IPS-15b (cell line): ENCODE measurements around the gene IGSF3.
"Not testable (repeated sequence)": the region's sequence is repeated elsewhere in the genome, so short reads cannot be mapped to it uniquely, and the experiment has no call there.

Experiments used
- H3K27me3 ChIP-seq: one replicate; pipeline ENCODE4 v1.6.1; 2013; ENCODE audit warnings: low read length; ENCODE audit not compliant: control insufficient read depth, insufficient read depth
- H3K36me3 ChIP-seq: one replicate; pipeline ENCODE4 v1.6.1; 2013; ENCODE audit warnings: low read length; ENCODE audit not compliant: control insufficient read depth, insufficient read depth
- H3K4me1 ChIP-seq: one replicate; pipeline ENCODE4 v1.6.1; 2013; ENCODE audit warnings: mild to moderate bottlenecking, low read length; ENCODE audit not compliant: control insufficient read depth, insufficient read depth
- H3K4me3 ChIP-seq: one replicate; pipeline ENCODE4 v1.5.1; 2013; ENCODE audit warnings: low read depth, low read length
- H3K9ac ChIP-seq: one replicate; pipeline ENCODE4 v1.6.1; 2013; ENCODE audit warnings: low read depth, mild to moderate bottlenecking, low read length
- H3K9me3 ChIP-seq: one replicate; pipeline ENCODE4 v1.6.1; 2013; ENCODE audit warnings: mild to moderate bottlenecking, low read length; ENCODE audit not compliant: control insufficient read depth, insufficient read depth

The IGSF3 gene

DNA sequence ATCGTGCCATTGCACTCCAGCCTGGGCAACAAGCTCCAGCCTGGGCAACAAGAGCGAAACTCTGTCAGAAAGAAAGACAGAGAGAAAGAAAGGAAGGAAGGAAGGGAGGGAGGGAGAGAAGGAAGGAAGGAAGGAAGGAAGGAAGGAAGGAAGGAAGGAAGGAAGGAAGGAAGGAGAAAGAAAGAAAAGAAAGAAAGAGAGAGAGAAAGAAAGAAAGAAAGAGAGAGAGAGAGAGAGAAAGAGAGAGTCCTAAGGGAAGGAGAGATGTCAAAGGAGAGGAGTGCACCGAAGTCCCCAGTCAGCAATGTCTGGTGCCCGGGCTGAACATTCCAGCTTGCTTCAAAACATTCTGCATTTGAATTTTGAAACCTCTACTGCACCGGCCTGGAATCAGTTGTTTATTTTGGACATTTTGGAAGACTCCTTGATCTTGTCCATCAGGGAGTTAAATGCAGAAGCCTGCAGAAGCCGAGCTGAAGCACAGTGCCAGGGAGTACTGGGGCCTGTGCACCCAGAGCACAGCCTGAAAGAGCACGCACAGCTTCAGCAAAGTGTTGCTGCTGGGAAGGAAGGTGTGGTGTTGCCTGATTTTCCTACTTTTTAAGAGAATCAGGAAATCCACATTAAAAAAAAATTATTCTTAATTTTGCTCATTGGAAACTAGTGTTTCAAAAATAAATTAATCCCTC is 3.7 kb upstream of the IGSF3 start:
- no peaks in the 10 kb centered on the region for H3K9me3 ChIP-seq
- no peak overlapping the region for H3K9ac ChIP-seq
- H3K36me3 ChIP-seq, result no peaks in the 10 kb centered on the region
- H3K4me1 ChIP-seq, result peaks cover 9% of the 10 kb centered on the region
- peaks cover 13% of the 10 kb centered on the region for H3K27me3 ChIP-seq
- no peak overlapping the region for H3K4me3 ChIP-seq

DNA sequence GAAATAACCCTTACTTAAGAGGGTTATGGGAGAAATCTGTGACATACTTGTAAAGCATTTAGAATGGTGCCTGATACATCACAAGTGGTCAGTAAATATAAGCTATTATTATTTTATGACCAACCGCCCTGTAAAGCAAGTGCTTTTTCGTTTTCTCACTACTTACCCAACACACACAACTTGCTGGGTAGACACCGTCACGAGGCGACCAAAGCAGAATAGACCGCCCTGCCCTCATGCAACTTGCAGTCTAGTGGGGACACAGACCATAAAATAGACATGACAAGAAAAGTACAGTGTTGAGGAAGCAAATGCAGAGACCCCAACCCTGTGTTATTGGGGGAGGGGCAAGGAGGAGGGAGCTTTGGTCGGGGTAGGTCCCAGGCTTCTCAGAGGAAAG is 744 bp upstream of the IGSF3 start:
- H3K27me3 ChIP-seq, result peaks cover 27% of the 10 kb centered on the region
- H3K4me1 ChIP-seq, result peaks cover 22% of the 10 kb centered on the region
- no peak overlapping the region for H3K9ac ChIP-seq
- H3K9me3 ChIP-seq, result no peaks in the 10 kb centered on the region
- H3K4me3 ChIP-seq, result peak overlapping the region; percentile 53
- H3K36me3 ChIP-seq, result no peaks in the 10 kb centered on the region

DNA sequence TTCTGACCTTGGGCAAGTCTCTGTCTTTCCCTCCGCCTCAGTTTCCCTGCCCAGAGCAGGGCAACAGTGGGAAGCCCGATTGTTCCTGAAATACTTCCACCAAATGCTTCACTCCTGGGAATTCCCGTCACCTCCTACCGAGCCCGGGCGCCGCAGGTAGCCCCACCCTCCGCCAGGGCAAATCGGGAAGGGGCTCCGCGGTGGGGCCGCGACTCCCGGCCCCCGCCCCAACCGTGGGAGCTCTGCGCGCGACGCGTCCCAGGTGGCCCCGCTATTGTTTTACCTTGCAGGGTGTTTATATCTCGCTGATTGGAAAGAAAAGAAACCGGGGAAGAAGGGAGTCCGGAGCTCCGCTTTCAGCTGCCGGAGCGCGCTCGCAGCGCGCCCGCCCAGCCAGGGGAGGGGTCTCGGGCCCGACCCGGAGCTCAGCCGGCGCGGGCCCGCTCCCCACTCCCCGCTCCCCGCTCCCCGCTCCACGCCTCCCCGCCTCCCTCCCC is 407 bp downstream of the IGSF3 start:
- H3K9ac ChIP-seq, result peak overlapping the region; percentile 4
- H3K4me1 ChIP-seq, result peaks cover 22% of the 10 kb centered on the region
- H3K4me3 ChIP-seq, result peak overlapping the region; percentile 66
- H3K27me3 ChIP-seq, result peaks cover 27% of the 10 kb centered on the region
- no peaks in the 10 kb centered on the region for H3K36me3 ChIP-seq
- H3K9me3 ChIP-seq, result no peaks in the 10 kb centered on the region

DNA sequence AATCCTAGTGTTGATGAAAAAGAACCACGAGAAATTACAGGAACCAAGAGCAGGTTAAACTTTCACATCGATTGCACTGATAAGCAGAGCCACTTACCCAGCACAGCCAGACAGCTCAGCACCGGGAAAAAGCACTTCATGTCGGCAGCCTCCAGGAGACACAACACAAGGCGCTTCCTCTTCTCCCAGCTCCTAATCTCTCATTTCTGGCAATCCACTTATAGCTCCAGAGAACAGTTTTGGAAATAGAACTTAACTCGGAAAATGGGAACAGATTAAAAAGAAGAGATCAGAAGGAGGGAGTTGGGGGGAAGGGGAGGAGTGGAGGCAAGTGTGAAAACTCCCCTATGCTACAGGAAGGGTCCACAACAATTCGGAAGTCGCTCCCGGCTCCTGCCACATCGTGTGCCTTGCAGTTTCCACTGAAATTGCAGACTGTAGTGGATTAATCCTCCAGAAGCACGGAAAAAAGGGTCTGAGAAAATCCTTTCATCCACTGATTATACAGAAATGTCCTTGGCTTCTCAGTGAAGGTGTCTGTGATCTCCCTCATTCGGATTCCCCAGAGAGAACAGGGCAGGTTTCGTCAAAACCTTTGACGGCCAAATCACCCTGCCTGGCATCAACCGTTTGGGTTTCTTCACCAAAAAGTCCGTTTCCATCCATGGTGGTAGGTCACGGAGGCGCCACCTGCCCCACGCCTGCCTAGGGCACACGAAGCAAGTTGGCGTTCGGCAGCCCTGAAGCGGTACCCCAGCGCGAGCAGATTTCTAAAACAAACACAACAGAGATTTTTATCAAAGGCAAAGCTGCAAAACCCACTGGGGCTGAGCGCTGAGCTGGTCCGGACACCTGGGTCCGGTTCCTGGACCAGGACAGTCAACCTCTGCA is 1.1 kb downstream of the IGSF3 start:
- Histone ChIP-seq H3K4me1 (peaks cover 22% of the 10 kb centered on the region), H3K36me3 (no peaks in the 10 kb centered on the region), H3K27me3 (peaks cover 27% of the 10 kb centered on the region), H3K9ac (peak overlapping the region; percentile 4), H3K4me3 (peak overlapping the region; percentile 66), H3K9me3 (no peaks in the 10 kb centered on the region)

DNA sequence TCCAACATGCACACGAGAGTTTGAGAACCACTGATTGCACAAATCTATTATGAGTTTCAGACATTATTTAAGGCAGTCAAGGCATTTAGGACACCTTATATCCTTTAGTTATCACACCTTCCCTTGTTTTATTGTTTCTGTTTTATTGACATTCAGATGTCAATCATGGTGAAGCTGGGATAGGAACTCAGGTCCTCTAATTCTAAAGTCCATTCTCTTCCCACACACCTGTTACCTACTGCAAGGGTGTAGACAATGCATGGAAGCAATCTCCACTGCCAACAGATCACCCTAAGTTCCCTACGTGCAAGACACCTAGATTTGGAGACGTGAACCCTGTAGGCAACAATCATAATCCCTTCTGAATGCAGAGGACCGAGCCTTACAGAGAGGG is 2.6 kb downstream of the IGSF3 start:
- Histone ChIP-seq H3K4me3 (no peak overlapping the region), H3K9ac (no peak overlapping the region), H3K9me3 (no peaks in the 10 kb centered on the region), H3K4me1 (peaks cover 22% of the 10 kb centered on the region), H3K36me3 (no peaks in the 10 kb centered on the region), H3K27me3 (peaks cover 24% of the 10 kb centered on the region)

DNA sequence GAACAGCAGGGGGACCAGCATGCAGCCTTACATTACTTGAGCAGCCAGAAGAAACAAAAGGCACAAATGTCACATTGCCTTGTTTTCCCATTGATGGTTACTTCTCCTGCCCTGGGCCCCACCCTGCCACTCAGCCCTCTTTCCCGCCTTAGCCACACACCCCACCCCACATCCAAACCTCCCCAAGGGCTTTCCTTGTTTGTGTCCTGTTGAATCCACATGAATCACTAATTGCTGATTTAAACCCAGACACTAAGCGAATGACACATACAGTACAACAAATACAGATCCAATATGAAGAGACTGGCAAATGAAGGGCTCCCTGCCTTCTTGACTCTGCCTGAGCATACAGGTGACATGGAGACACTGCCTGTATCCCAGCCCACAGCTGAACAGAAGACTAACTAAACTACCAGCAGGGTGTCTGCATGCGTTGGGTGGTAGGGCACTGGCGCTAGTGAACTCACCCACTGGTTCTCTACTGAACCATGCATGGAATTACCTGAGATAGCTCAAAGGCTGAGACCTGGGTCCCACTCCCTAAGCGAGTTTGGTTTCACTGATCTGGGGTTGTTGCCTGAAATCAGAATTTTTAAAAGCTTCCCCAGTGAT is 3.1 kb downstream of the IGSF3 start:
- Histone ChIP-seq H3K4me1 (peaks cover 22% of the 10 kb centered on the region), H3K9me3 (no peaks in the 10 kb centered on the region), H3K4me3 (no peak overlapping the region), H3K9ac (no peak overlapping the region), H3K27me3 (peaks cover 21% of the 10 kb centered on the region), H3K36me3 (no peaks in the 10 kb centered on the region)

DNA sequence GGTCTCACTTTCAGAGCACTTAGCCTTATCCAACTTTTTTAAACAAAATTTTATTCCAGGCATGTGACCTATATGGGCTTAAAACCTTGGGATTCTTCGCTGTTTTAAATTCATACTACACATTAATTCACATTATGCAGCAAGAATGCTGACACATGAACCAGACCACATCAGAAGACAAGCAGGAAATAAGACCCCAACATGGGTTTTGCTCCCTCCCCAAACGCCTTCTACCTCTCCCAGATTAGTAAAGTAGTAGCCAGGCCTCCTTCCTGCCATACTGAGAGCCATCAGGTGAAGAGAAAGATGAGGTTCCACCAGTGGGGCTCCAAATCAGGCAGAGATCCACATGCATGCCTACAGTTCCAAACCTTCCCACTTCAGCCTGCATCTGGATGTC is 3.7 kb downstream of the IGSF3 start:
- H3K27me3 ChIP-seq, result peaks cover 21% of the 10 kb centered on the region
- H3K4me3 ChIP-seq, result no peak overlapping the region
- no peaks in the 10 kb centered on the region for H3K9me3 ChIP-seq
- no peak overlapping the region for H3K9ac ChIP-seq
- no peaks in the 10 kb centered on the region for H3K36me3 ChIP-seq
- peaks cover 22% of the 10 kb centered on the region for H3K4me1 ChIP-seq

DNA sequence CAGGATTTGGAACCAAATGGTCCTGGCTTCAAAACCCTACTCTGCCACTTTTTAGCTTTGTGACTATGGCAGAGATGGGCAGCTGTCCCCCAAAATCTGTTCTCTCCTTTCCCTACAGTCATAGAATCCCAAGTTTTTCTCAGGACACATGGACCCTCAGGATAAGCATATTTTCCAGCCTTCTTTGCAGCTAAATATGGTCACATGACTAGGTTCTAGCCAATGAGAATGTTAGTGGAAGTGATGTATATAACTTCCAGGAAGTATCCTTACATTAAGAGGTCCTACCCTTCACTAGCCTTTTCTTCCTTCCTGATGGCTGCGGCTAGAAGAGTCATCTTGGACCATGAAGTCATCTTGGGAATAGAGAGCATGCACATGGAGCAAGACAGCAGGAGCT is 5.9 kb downstream of the IGSF3 start:
- Histone ChIP-seq H3K27me3 (peaks cover 18% of the 10 kb centered on the region), H3K36me3 (no peaks in the 10 kb centered on the region), H3K9me3 (no peaks in the 10 kb centered on the region), H3K9ac (no peak overlapping the region), H3K4me3 (no peak overlapping the region), H3K4me1 (peaks cover 16% of the 10 kb centered on the region)

DNA sequence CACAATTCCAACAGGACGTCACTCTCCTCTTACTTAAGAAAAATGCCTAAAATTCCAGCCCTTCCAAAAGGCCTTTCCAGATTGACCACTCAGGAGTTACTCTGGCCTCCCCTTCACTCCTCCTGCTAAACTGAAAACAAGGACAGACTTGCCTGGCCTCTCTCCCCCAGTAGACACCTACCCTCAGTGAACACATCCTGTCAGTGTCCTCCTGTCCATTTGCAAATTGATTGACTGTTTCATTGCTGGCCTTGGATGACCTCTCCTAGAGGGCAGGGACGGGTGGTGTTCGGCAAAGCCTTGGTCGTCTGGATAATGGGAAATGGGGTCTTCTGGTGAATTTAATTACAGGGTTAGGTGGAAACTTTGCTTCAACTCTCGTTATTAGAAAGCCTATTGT is 8.9 kb downstream of the IGSF3 start:
- not testable (repeated sequence) for H3K27me3 ChIP-seq, H3K9ac ChIP-seq, H3K4me3 ChIP-seq, H3K9me3 ChIP-seq, H3K36me3 ChIP-seq, H3K4me1 ChIP-seq

DNA sequence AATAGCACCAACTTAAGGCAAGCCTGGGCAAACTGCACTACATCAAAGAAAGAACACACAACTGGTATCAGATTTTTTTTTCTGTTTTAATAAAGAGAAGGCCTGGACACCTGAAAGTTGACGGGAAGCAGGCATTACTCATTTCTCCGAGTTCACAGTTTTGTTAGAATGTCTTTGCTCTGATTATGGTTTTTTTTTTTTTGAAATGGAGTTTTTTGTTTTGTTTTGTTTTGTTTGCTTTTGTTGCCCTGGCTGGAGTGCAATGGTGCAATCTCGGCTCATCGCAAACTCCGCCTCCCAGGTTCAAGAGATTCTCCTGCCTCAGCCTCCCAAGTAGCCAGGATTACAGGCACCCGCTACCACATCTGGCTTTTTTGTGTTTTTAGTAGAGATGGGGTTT is 9.7 kb downstream of the IGSF3 start:
- not testable (repeated sequence) for H3K9ac ChIP-seq, H3K4me1 ChIP-seq, H3K4me3 ChIP-seq, H3K27me3 ChIP-seq, H3K36me3 ChIP-seq, H3K9me3 ChIP-seq

DNA sequence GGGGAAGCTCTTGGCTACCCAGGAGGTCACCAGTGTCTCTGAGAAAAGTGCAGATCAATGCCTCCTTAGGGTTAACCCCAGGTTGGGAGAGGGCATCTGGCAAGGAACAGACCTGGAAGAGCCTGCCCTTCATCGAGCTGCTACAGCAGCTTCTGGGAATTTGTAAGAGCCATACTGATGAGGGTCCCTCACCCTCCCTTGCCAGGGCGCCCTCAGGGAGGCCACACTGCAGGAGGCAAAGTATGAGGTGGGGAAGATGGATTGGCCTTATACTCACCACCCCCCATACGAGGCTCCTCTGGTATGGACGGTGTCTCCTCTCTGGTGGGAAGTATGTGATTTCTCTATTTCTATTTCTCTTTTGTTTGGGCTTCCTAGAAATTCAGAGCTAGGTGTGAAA is 13.2 kb downstream of the IGSF3 start:
- Histone ChIP-seq H3K4me1 (peaks cover 7% of the 10 kb centered on the region), H3K9ac (no peak overlapping the region), H3K27me3 (no peaks in the 10 kb centered on the region), H3K9me3 (no peaks in the 10 kb centered on the region), H3K36me3 (no peaks in the 10 kb centered on the region), H3K4me3 (no peak overlapping the region)
